GM12878 (cell line): ENCODE measurements around the gene IL20RA.
A peak's percentile ranks its signal among the peaks of the same experiment; 100 is the strongest.

Experiments used
- CBFB ChIP-seq: IDR thresholded peaks from 2 replicates; pipeline ENCODE4 v1.6.1; 2016; ENCODE audit warnings: antibody characterized with exemption, low read depth
- EP300 ChIP-seq, 2 experiments: fragments of 150-350 bp in 1 of 2; IDR thresholded peaks; 2 replicates each; pipeline ENCODE4 v1.6.1; 2011 to 2012; ENCODE audit warnings: low read depth in 2 of 2, low read length in 2 of 2, borderline replicate concordance in 1 of 2, improper control_type of control experiment in 1 of 2, inconsistent platforms in 1 of 2; ENCODE audit not compliant: control insufficient read depth in 1 of 2
- EZH2 ChIP-seq: IDR thresholded peaks from 2 replicates; pipeline ENCODE4 v1.6.1; 2012; ENCODE audit warnings: low read depth, mild to moderate bottlenecking, control low read depth, inconsistent platforms, low read length, borderline replicate concordance; ENCODE audit not compliant: control insufficient read depth
- HDAC6 ChIP-seq: fragments of 200-600 bp; sonication (generic); IDR thresholded peaks from one replicate; pipeline ENCODE4 v1.8.0; 2017; ENCODE audit warnings: antibody characterized with exemption; ENCODE audit not compliant: unreplicated experiment
- NFYA ChIP-seq: IDR thresholded peaks from 2 replicates; pipeline ENCODE4 v1.6.1; 2011; ENCODE audit warnings: low read depth, mild to moderate bottlenecking, low read length, improper control_type of control experiment, borderline replicate concordance
- POLR2A ChIP-seq: IDR thresholded peaks from 2 replicates; pipeline ENCODE4 v1.6.1; 2011; ENCODE audit warnings: low read depth, mild to moderate bottlenecking, low read length
- RAD51 ChIP-seq: fragments of 450-650 bp; IDR thresholded peaks from 2 replicates; pipeline ENCODE4 v1.6.1; 2016; ENCODE audit warnings: moderate library complexity, mild to moderate bottlenecking, inconsistent platforms
- RBBP5 ChIP-seq: fragments of 200-600 bp; sonication (generic); conservative IDR thresholded peaks from 2 replicates; pipeline ENCODE4 v1.6.1; 2016
- SMC3 ChIP-seq: IDR thresholded peaks from 2 replicates; pipeline ENCODE4 v1.6.1; 2011; ENCODE audit warnings: low read length, improper control_type of control experiment, borderline replicate concordance
- TAF1 ChIP-seq: IDR thresholded peaks from 2 replicates; pipeline ENCODE4 v1.6.1; 2011; ENCODE audit warnings: mild to moderate bottlenecking, low read depth, low read length, borderline replicate concordance
- TF ChIP-seq, protein P1 (sequence below), 3 experiments: IDR thresholded peaks in 2 of 3; conservative IDR thresholded peaks in 1 of 3; 2 replicates each; pipeline ENCODE4 v1.5.1; 2011; ENCODE audit warnings: low read depth in 3 of 3, low read length in 3 of 3, mild to moderate bottlenecking in 3 of 3, control low read depth in 2 of 3, moderate library complexity in 2 of 3, inconsistent platforms in 1 of 3, mixed read lengths in 1 of 3; ENCODE audit not compliant: control insufficient read depth in 2 of 3, insufficient read depth in 1 of 3; ENCODE audit errors: extremely low read depth in 1 of 3

DNA sequence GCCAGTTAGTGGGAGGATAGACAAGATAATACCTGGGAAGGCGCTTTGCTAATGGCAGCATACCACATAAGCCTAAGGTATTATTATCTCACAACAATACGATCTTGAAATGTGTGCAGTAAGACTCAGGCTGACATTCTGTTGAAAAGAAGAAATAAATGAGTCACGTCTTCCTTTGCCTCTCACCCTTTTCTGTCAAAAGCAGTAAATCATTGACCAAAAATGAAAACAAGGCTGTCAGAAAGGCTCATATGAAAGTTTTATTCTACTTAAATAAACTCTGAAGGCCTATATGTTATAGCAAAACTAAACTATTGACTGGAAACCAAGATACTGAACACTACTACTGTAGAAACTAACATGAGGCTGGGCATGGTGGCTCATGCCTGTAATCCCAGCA, 43.1 kb upstream of the IL20RA start:
- TF ChIP-seq, protein P1, sequence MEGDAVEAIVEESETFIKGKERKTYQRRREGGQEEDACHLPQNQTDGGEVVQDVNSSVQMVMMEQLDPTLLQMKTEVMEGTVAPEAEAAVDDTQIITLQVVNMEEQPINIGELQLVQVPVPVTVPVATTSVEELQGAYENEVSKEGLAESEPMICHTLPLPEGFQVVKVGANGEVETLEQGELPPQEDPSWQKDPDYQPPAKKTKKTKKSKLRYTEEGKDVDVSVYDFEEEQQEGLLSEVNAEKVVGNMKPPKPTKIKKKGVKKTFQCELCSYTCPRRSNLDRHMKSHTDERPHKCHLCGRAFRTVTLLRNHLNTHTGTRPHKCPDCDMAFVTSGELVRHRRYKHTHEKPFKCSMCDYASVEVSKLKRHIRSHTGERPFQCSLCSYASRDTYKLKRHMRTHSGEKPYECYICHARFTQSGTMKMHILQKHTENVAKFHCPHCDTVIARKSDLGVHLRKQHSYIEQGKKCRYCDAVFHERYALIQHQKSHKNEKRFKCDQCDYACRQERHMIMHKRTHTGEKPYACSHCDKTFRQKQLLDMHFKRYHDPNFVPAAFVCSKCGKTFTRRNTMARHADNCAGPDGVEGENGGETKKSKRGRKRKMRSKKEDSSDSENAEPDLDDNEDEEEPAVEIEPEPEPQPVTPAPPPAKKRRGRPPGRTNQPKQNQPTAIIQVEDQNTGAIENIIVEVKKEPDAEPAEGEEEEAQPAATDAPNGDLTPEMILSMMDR (IDR thresholded peaks at IDR 0.05 in 2 of 3, conservative IDR thresholded peaks at IDR 0.05 in 1 of 3; ENCODE audit: control insufficient read depth in 2 of 3, extremely low read depth in 1 of 3, insufficient read depth in 1 of 3, low read depth in 3 of 3, low read length in 3 of 3), result no peak
- TF ChIP-seq EP300 (IDR thresholded peaks at IDR 0.05; ENCODE audit: borderline replicate concordance in 1 of 2, control insufficient read depth in 1 of 2, low read depth in 2 of 2, low read length in 2 of 2), result peak; percentile 32 to 42; a peak in 2 of 4 replicates
- no peak for TF ChIP-seq HDAC6
- no peak for TF ChIP-seq RBBP5
- TF ChIP-seq NFYA, result no peak
- TF ChIP-seq SMC3, result no peak
- TF ChIP-seq CBFB, result no peak
- no peak for TF ChIP-seq RAD51
- no peak for TF ChIP-seq POLR2A
- no peak for TF ChIP-seq TAF1
- no peak for TF ChIP-seq EZH2
